Measurements from ENCODE around the gene DDC.

DDC gene

GRCh38 chr7:50594734-50595485 lies 29.7 kb upstream of the DDC start:
- no peak for TF ChIP-seq EZH2phosphoT487 (IDR thresholded peaks at IDR 0.05; ENCODE audit: borderline replicate concordance)
- TF ChIP-seq, protein P1, sequence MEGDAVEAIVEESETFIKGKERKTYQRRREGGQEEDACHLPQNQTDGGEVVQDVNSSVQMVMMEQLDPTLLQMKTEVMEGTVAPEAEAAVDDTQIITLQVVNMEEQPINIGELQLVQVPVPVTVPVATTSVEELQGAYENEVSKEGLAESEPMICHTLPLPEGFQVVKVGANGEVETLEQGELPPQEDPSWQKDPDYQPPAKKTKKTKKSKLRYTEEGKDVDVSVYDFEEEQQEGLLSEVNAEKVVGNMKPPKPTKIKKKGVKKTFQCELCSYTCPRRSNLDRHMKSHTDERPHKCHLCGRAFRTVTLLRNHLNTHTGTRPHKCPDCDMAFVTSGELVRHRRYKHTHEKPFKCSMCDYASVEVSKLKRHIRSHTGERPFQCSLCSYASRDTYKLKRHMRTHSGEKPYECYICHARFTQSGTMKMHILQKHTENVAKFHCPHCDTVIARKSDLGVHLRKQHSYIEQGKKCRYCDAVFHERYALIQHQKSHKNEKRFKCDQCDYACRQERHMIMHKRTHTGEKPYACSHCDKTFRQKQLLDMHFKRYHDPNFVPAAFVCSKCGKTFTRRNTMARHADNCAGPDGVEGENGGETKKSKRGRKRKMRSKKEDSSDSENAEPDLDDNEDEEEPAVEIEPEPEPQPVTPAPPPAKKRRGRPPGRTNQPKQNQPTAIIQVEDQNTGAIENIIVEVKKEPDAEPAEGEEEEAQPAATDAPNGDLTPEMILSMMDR (conservative IDR thresholded peaks at IDR 0.05; ENCODE audit: low read length), result no peak
- Histone ChIP-seq H3K4me1 (ENCODE audit: insufficient read depth, low read length, poor library complexity, severe bottlenecking) (no peaks in the 10 kb centered on the region), H3K79me2 (ENCODE audit: insufficient read depth, low read length) (no peaks in the 10 kb centered on the region), H3K9me3 (ENCODE audit: insufficient read depth, low read depth, low read length) (no peaks in the 10 kb centered on the region), H4K20me1 (ENCODE audit: insufficient read depth, low read length, poor library complexity, severe bottlenecking) (no peaks in the 10 kb centered on the region), H3K9me2 (replicated peaks; ENCODE audit: low read depth, low read length) (no peaks in the 10 kb centered on the region), H3K27me3 (ENCODE audit: insufficient read depth, low read length, poor library complexity, severe bottlenecking) (no peaks in the 10 kb centered on the region), H3F3A (ENCODE audit: low read depth) (no peaks in the 10 kb centered on the region), H3K36me3 (ENCODE audit: insufficient read depth, low read length) (no peaks in the 10 kb centered on the region), H2AFZ (ENCODE audit: low read length) (no peak overlapping the region), H3K4me3 (ENCODE audit: low read length, poor library complexity, severe bottlenecking) (no peak overlapping the region), H3K4me2 (ENCODE audit: low read depth, low read length, poor library complexity, severe bottlenecking) (no peak overlapping the region), H3K9ac (ENCODE audit: low read depth, low read length, poor library complexity, severe bottlenecking) (no peak overlapping the region)

GRCh38 chr7:50594136-50594535 lies 28.9 kb upstream of the DDC start:
- Histone ChIP-seq H3K4me2 (ENCODE audit: low read depth, low read length, poor library complexity, severe bottlenecking) (no peak overlapping the region), H3K36me3 (ENCODE audit: insufficient read depth, low read length) (no peaks in the 10 kb centered on the region), H3F3A (ENCODE audit: low read depth) (no peaks in the 10 kb centered on the region), H4K20me1 (ENCODE audit: insufficient read depth, low read length, poor library complexity, severe bottlenecking) (no peaks in the 10 kb centered on the region), H3K27me3 (ENCODE audit: insufficient read depth, low read length, poor library complexity, severe bottlenecking) (no peaks in the 10 kb centered on the region), H3K79me2 (ENCODE audit: insufficient read depth, low read length) (no peaks in the 10 kb centered on the region), H2AFZ (ENCODE audit: low read length) (no peak overlapping the region), H3K9ac (ENCODE audit: low read depth, low read length, poor library complexity, severe bottlenecking) (no peak overlapping the region), H3K4me3 (ENCODE audit: low read length, poor library complexity, severe bottlenecking) (no peak overlapping the region), H3K4me1 (ENCODE audit: insufficient read depth, low read length, poor library complexity, severe bottlenecking) (no peaks in the 10 kb centered on the region), H3K9me3 (ENCODE audit: insufficient read depth, low read depth, low read length) (no peaks in the 10 kb centered on the region), H3K9me2 (replicated peaks; ENCODE audit: low read depth, low read length) (no peaks in the 10 kb centered on the region)
- TF ChIP-seq EZH2phosphoT487 (IDR thresholded peaks at IDR 0.05; ENCODE audit: borderline replicate concordance), result no peak
- TF ChIP-seq, protein P1 (conservative IDR thresholded peaks at IDR 0.05; ENCODE audit: low read length), result no peak

DNA sequence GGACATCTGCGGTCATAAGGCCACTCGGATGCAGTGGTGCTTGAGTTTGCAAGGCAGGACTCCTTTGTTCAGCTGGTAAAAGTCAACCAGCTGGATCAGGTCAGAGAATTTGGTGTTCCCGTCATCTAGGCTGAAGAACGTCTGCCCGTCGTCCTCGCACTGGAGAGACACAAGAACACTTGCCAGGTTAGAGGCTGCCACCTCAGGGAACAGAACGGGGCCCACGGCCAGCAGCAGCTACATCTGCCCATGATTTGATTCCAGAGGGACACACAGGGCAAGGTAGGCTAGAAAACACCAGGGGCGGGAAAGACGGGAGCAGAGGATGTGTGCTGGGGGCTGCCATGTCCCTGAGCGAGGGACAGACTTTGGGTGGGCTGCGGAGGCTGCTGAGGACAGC lies 27.7 kb upstream of the DDC start:
- Histone ChIP-seq H3K36me3 (ENCODE audit: insufficient read depth, low read length) (no peaks in the 10 kb centered on the region), H3K27me3 (ENCODE audit: insufficient read depth, low read length, poor library complexity, severe bottlenecking) (no peaks in the 10 kb centered on the region), H3K9me3 (ENCODE audit: insufficient read depth, low read depth, low read length) (no peaks in the 10 kb centered on the region), H3K4me2 (ENCODE audit: low read depth, low read length, poor library complexity, severe bottlenecking) (no peak overlapping the region), H3K9ac (ENCODE audit: low read depth, low read length, poor library complexity, severe bottlenecking) (no peak overlapping the region), H3K9me2 (replicated peaks; ENCODE audit: low read depth, low read length) (no peaks in the 10 kb centered on the region), H3K4me3 (ENCODE audit: low read length, poor library complexity, severe bottlenecking) (no peak overlapping the region), H3F3A (ENCODE audit: low read depth) (no peaks in the 10 kb centered on the region), H2AFZ (ENCODE audit: low read length) (no peak overlapping the region), H3K4me1 (ENCODE audit: insufficient read depth, low read length, poor library complexity, severe bottlenecking) (no peaks in the 10 kb centered on the region), H4K20me1 (ENCODE audit: insufficient read depth, low read length, poor library complexity, severe bottlenecking) (no peaks in the 10 kb centered on the region), H3K79me2 (ENCODE audit: insufficient read depth, low read length) (no peaks in the 10 kb centered on the region)
- TF ChIP-seq EZH2phosphoT487 (IDR thresholded peaks at IDR 0.05; ENCODE audit: borderline replicate concordance), result no peak
- TF ChIP-seq, protein P1 (conservative IDR thresholded peaks at IDR 0.05; ENCODE audit: low read length), result no peak

Measured in Loucy (cell line).